ENCODE data around the gene PLCD4.

DNA sequence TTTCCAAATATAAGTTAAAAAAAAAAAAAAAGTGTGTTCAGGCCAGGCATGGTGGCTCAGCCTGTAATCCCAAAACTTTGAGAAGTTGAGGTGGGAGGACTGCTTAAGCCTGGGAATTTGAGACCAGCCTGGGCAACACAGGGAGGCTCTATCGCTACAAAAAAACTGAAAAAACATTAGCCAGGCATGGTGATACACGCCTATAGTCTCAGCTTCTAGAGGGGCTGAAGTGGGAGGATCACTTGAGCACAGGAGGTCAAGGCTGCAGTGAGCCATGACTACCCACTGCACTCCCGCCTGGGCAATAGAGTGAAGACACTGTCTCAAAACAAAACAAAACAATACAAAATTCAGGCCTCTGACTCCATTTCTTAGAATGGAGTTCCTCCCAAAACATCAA lies 48.7 kb upstream of the PLCD4 start:
- TF ChIP-seq POLR2A (IDR thresholded peaks at IDR 0.05; ENCODE audit: low read depth), result no peak
- no peak for TF ChIP-seq EP300 (IDR thresholded peaks at IDR 0.05)
